NCI-H1092 (cell line): ENCODE results near the gene GNB1.
"Not testable (repeated sequence)": the region's sequence is repeated elsewhere in the genome, so short reads cannot be mapped to it uniquely, and the experiment has no call there.

Experiments used
- DNase-seq: peaks from one replicate; lab custom pipeline; 2025; lab: John Stamatoyannopoulos, UW

GNB1 gene

GRCh38 chr1:1738799-1739337, 152.0 kb downstream of the GNB1 start:
- not testable (repeated sequence) for DNase-seq

- DNase-seq = not testable (repeated sequence)
These were observed 153.0 kb downstream of the GNB1 start for GRCh38 chr1:1737675-1738590.
